Measurements from ENCODE around the gene LDLRAD4. TPM values are rescaled to one million over a fixed set of nuclear protein-coding genes. Genes with fewer than 3 reads are reported as not detected.

Gene LDLRAD4
- polyA plus RNA-seq, 1 donor: 9.1 TPM

DNA sequence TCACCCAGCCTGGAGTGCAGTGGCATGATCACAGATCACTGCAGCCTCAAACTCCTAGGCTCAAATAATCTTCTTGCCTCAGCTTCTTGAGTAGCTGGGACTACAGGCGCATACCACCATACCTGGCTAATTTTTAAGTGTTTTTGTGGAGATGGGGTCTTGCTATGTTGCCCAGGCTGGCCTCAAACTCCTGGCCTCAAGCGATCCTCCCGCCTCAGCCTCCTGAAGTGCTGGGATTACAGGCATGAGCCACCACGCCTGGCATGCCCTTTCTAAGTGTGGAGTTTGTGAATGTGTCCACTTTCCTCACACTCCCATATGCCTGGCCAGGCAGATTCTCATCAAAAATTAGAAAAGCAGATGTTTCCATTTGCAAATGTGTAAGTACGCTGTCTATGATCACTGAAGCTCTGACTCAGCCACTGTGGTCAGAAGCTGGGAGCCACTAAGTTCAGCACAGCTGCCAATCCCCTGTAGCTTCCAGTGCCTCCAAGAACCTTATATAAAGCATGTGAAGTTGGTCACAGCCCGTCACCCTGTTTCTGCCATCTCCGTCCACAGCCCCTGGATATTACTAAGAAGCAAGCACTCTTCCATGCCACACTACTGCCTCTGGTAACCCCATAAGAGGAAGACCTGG is 352.4 kb downstream of the LDLRAD4 start:
- H3K27ac ChIP-seq (ENCODE audit: low read length): no peak overlapping the region
- no peak for DNase-seq
- 100% methylated on average over 1 of the region's 7 CpGs for WGBS (ENCODE audit: insufficient coverage, low lambda C conversion rate)
- no peaks in the 10 kb centered on the region for H3K36me3 ChIP-seq (ENCODE audit: control insufficient read depth, insufficient read depth, low read length)
- no peak overlapping the region for H3K4me3 ChIP-seq (ENCODE audit: low read length)
- H3K4me1 ChIP-seq (ENCODE audit: control insufficient read depth, insufficient read depth, low read length): peaks cover 7% of the 10 kb centered on the region
- H3K9me3 ChIP-seq (ENCODE audit: control insufficient read depth, low read depth, low read length): no peaks in the 10 kb centered on the region
- H3K27me3 ChIP-seq (ENCODE audit: control insufficient read depth, insufficient read depth, low read length): no peaks in the 10 kb centered on the region

DNA sequence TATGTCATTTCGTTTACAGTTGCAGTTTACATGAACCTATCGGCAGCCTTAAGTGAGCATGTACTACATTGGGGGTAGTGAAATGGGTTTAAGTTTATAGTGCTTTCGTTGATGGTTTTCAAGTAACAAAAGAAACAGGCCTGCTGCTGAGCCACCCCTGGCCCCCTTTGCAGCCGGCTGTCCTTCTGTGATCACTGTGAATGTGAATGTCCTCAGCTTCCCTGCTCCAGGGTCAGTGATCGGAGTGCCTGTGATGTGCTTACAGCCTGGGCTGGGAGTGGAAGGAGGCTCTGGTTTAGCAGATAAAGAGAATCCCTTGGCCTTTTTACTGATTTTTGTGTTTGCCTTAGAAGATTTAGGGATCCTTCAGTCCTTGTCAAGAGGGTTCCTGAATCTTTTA is 353.6 kb downstream of the LDLRAD4 start:
- no peak for DNase-seq
- H3K27me3 ChIP-seq (ENCODE audit: control insufficient read depth, insufficient read depth, low read length): no peaks in the 10 kb centered on the region
- no peak overlapping the region for H3K27ac ChIP-seq (ENCODE audit: low read length)
- no peak overlapping the region for H3K4me3 ChIP-seq (ENCODE audit: low read length)
- H3K4me1 ChIP-seq (ENCODE audit: control insufficient read depth, insufficient read depth, low read length): peaks cover 7% of the 10 kb centered on the region
- H3K9me3 ChIP-seq (ENCODE audit: control insufficient read depth, low read depth, low read length): no peaks in the 10 kb centered on the region
- no CpG with 5 or more reads among the region's 5 CpGs for WGBS (ENCODE audit: insufficient coverage, low lambda C conversion rate)
- H3K36me3 ChIP-seq (ENCODE audit: control insufficient read depth, insufficient read depth, low read length): no peaks in the 10 kb centered on the region

DNA sequence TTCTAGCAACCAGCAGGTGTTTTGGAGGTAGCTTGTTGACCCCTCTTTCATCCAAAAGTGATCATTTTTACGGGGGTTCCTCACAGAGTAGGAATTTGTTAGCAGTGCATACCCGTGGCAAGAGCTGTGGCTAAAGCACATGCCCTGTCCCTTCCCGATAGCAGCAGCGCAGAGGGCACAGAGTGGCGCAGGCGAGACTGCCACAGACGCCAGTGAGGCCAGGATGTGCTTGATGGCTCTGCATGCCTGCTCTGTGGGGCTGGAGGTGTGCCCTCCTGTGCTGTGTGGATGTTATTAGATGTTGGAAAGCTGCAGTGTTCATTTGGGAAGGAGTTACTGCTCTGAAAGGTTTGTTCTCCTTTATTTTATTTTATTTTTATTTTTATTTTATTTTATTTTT is 354.2 kb downstream of the LDLRAD4 start:
- no peaks in the 10 kb centered on the region for H3K36me3 ChIP-seq (ENCODE audit: control insufficient read depth, insufficient read depth, low read length)
- WGBS (ENCODE audit: insufficient coverage, low lambda C conversion rate): no CpG with 5 or more reads among the region's 7 CpGs
- DNase-seq: no peak

DNA sequence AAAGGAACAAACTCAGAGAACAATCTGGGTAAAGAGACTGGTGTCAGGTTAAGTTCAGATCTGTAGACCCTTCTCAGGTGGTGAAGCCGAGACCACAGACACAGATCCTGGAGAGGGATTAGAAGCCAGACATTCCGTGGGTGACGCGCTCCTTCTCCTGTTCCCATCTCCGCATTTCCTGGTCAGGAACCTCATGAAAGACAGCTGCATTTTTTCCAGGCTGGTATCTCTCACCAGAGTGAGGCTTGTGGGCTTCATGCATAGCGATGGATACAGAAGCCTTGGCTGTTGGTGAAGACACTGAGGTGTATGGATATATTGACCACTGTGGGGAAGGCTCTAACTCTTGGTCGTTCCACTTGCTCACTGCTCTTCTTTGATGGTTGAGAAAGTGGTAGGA is 355.2 kb downstream of the LDLRAD4 start:
- no peaks in the 10 kb centered on the region for H3K36me3 ChIP-seq (ENCODE audit: control insufficient read depth, insufficient read depth, low read length)

More for the DNA sequence above, 354.2 kb downstream of the LDLRAD4 start:
- Histone ChIP-seq H3K4me1 (ENCODE audit: control insufficient read depth, insufficient read depth, low read length) (peaks cover 7% of the 10 kb centered on the region), H3K4me3 (ENCODE audit: low read length) (no peak overlapping the region), H3K9me3 (ENCODE audit: control insufficient read depth, low read depth, low read length) (no peaks in the 10 kb centered on the region), H3K27me3 (ENCODE audit: control insufficient read depth, insufficient read depth, low read length) (no peaks in the 10 kb centered on the region), H3K27ac (ENCODE audit: low read length) (no peak overlapping the region)

DNA sequence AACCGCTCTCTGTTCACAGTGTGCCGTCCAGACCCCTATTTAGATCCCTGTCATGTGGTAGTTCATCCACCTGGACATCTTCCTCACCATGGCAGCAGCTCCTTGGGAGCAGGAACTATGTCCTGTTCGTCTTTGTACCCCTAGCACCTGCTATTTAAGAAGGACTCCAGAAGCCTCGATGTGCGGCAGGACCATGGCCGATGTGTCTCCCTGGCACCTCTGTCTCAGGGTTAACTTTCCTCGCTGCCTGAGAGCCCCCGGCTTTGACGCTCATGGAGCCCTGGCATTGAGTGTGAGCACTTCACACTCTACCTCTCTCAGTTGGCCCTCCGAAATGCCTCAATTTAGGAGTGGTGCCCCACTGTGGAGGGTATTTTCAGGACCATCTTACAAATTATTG is 355.8 kb downstream of the LDLRAD4 start:
- no peaks in the 10 kb centered on the region for H3K27me3 ChIP-seq (ENCODE audit: control insufficient read depth, insufficient read depth, low read length)
- WGBS (ENCODE audit: insufficient coverage, low lambda C conversion rate): no CpG with 5 or more reads among the region's 10 CpGs
- no peaks in the 10 kb centered on the region for H3K4me1 ChIP-seq (ENCODE audit: control insufficient read depth, insufficient read depth, low read length)
- no peak for DNase-seq
- H3K36me3 ChIP-seq (ENCODE audit: control insufficient read depth, insufficient read depth, low read length): no peaks in the 10 kb centered on the region
- H3K4me3 ChIP-seq (ENCODE audit: low read length): no peak overlapping the region
- H3K9me3 ChIP-seq (ENCODE audit: control insufficient read depth, low read depth, low read length): no peaks in the 10 kb centered on the region
- no peak overlapping the region for H3K27ac ChIP-seq (ENCODE audit: low read length)

More for the DNA sequence above, 355.2 kb downstream of the LDLRAD4 start:
- no peak overlapping the region for H3K4me3 ChIP-seq (ENCODE audit: low read length)
- no peaks in the 10 kb centered on the region for H3K9me3 ChIP-seq (ENCODE audit: control insufficient read depth, low read depth, low read length)
- 100% methylated on average over 1 of the region's 7 CpGs for WGBS (ENCODE audit: insufficient coverage, low lambda C conversion rate)
- H3K27ac ChIP-seq (ENCODE audit: low read length): no peak overlapping the region
- no peaks in the 10 kb centered on the region for H3K27me3 ChIP-seq (ENCODE audit: control insufficient read depth, insufficient read depth, low read length)
- H3K4me1 ChIP-seq (ENCODE audit: control insufficient read depth, insufficient read depth, low read length): peaks cover 1% of the 10 kb centered on the region
- DNase-seq: no peak

DNA sequence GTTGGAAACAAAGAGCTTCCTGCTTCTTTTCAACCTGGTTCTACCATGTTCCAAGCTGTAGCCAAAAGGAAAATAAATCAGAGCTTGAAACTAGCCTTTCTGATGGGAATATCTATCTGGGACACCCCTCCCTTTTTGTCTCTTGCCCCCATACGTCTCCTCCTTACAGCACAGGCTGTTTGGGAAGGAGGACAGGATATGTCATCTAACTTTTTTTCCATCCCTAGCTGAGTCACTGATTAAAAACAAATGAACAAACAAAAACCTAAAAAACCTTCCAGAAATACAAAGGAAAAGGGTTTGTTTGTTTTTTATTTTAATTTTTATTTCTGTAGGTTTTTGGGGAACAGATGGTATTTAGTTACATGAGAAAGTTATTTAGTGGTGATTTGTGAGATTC is 356.2 kb downstream of the LDLRAD4 start:
- Histone ChIP-seq H3K27me3 (ENCODE audit: control insufficient read depth, insufficient read depth, low read length) (no peaks in the 10 kb centered on the region), H3K4me1 (ENCODE audit: control insufficient read depth, insufficient read depth, low read length) (no peaks in the 10 kb centered on the region), H3K36me3 (ENCODE audit: control insufficient read depth, insufficient read depth, low read length) (no peaks in the 10 kb centered on the region), H3K27ac (ENCODE audit: low read length) (no peak overlapping the region), H3K9me3 (ENCODE audit: control insufficient read depth, low read depth, low read length) (no peaks in the 10 kb centered on the region), H3K4me3 (ENCODE audit: low read length) (no peak overlapping the region)
- no CpG with 5 or more reads among the region's 1 CpG for WGBS (ENCODE audit: insufficient coverage, low lambda C conversion rate)
- no peak for DNase-seq

DNA sequence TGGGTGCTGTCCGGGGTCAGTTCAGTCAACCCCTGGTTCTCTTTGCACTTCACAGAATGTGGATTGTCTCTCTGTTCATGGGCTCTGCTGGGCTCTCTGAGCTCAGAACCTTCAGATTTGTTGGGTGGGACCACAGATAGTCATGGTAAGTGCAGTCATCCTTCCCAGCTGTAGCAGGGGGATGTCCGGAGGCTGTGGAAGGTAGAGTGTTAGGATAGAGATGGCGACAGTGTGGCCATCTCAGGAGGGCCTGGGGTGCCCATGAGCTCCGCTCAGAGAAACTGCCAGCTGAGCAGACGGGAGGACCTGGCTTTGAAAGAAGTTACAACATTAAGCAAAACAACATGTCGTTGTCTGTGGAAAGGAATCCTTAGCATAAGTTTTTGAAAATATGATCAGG is 358.0 kb downstream of the LDLRAD4 start:
- 80% methylated on average over 1 of the region's 6 CpGs for WGBS (ENCODE audit: insufficient coverage, low lambda C conversion rate)

DNA sequence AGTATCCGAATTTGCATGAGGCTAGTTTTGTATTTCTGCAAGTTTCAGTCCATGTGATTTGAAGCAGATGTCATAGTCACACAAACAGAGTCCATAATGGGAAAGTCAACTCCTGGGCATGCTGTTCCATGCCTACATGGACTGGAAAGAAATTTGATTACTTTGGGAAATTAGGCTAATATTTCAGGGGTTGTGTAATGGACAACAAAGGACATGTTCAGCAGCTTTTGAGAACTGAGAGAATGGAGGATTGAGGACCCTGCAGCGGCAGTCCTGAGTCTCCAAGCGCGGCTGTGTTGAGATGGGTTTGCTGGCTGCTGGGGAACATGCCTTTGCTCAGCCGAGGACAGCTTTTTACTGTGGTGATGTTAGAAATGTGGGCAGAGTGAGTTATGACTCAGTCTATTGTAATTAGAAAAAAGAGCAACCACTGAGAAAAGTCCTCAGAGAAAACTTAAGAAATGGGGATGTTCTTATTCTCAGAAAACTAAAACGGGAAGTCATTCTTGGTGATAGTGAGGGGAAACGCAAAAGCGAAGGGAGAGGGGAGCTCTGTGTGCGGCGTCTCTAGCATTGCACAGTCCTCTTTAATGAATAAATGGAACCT is 358.6 kb downstream of the LDLRAD4 start:
- Histone ChIP-seq H3K9me3 (ENCODE audit: control insufficient read depth, low read depth, low read length) (no peaks in the 10 kb centered on the region), H3K4me1 (ENCODE audit: control insufficient read depth, insufficient read depth, low read length) (no peaks in the 10 kb centered on the region), H3K4me3 (ENCODE audit: low read length) (no peak overlapping the region), H3K27me3 (ENCODE audit: control insufficient read depth, insufficient read depth, low read length) (no peaks in the 10 kb centered on the region), H3K36me3 (ENCODE audit: control insufficient read depth, insufficient read depth, low read length) (no peaks in the 10 kb centered on the region), H3K27ac (ENCODE audit: low read length) (no peak overlapping the region)
- no peak for DNase-seq
- 85% methylated on average over 7 of the region's 10 CpGs for WGBS (ENCODE audit: insufficient coverage, low lambda C conversion rate)

More for the DNA sequence above, 358.0 kb downstream of the LDLRAD4 start:
- H3K36me3 ChIP-seq (ENCODE audit: control insufficient read depth, insufficient read depth, low read length): no peaks in the 10 kb centered on the region
- H3K9me3 ChIP-seq (ENCODE audit: control insufficient read depth, low read depth, low read length): no peaks in the 10 kb centered on the region
- H3K4me1 ChIP-seq (ENCODE audit: control insufficient read depth, insufficient read depth, low read length): no peaks in the 10 kb centered on the region
- no peak overlapping the region for H3K4me3 ChIP-seq (ENCODE audit: low read length)
- H3K27me3 ChIP-seq (ENCODE audit: control insufficient read depth, insufficient read depth, low read length): no peaks in the 10 kb centered on the region
- H3K27ac ChIP-seq (ENCODE audit: low read length): no peak overlapping the region
- no peak for DNase-seq

DNA sequence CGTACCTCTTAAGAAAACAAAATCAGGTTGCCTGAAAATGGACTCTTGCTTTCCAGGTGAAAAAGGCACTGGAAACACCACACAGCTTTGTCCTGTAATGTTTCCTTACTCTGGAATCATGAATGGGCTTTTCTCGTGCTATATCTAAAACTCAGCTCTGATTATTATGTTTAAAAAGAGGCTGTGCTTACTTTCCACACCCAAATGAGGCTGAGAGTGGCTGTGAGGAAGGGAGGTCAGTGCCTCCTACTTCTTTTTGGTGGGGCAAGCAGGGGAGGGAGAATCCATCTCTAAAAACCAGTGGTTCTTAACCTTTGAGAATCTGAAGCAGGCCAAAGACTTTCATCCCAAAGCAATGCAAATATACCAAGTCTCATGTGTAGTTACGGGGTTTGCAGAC is 359.2 kb downstream of the LDLRAD4 start:
- H3K4me1 ChIP-seq (ENCODE audit: control insufficient read depth, insufficient read depth, low read length): no peaks in the 10 kb centered on the region
- H3K27ac ChIP-seq (ENCODE audit: low read length): no peak overlapping the region
- WGBS (ENCODE audit: insufficient coverage, low lambda C conversion rate): no CpG with 5 or more reads among the region's 3 CpGs
- DNase-seq: no peak
- H3K27me3 ChIP-seq (ENCODE audit: control insufficient read depth, insufficient read depth, low read length): no peaks in the 10 kb centered on the region
- H3K9me3 ChIP-seq (ENCODE audit: control insufficient read depth, low read depth, low read length): no peaks in the 10 kb centered on the region
- H3K36me3 ChIP-seq (ENCODE audit: control insufficient read depth, insufficient read depth, low read length): no peaks in the 10 kb centered on the region
- H3K4me3 ChIP-seq (ENCODE audit: low read length): no peak overlapping the region

DNA sequence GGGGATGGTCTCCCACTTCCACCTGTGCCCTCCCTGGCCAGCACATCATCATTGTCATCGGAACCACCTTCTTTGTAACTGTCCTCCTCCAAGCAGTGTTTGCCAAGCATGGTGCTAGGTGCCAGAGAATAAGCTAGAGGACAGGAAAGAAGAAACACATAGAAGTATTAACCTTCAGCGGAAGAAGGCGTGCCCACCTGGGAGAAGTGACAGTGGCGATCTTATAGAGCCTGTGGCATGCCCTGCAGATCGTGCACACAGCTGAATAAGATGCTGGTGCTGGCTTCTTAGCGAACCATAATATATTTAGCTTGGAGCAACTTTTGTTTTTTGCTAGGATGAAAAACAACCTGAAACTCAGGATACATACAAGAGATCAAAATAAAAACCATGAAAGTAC is 359.8 kb downstream of the LDLRAD4 start:
- Histone ChIP-seq H3K4me3 (ENCODE audit: low read length) (no peak overlapping the region), H3K36me3 (ENCODE audit: control insufficient read depth, insufficient read depth, low read length) (no peaks in the 10 kb centered on the region), H3K27me3 (ENCODE audit: control insufficient read depth, insufficient read depth, low read length) (no peaks in the 10 kb centered on the region), H3K27ac (ENCODE audit: low read length) (no peak overlapping the region), H3K9me3 (ENCODE audit: control insufficient read depth, low read depth, low read length) (no peaks in the 10 kb centered on the region), H3K4me1 (ENCODE audit: control insufficient read depth, insufficient read depth, low read length) (no peaks in the 10 kb centered on the region)
- DNase-seq: no peak
- WGBS (ENCODE audit: insufficient coverage, low lambda C conversion rate): no CpG with 5 or more reads among the region's 6 CpGs

DNA sequence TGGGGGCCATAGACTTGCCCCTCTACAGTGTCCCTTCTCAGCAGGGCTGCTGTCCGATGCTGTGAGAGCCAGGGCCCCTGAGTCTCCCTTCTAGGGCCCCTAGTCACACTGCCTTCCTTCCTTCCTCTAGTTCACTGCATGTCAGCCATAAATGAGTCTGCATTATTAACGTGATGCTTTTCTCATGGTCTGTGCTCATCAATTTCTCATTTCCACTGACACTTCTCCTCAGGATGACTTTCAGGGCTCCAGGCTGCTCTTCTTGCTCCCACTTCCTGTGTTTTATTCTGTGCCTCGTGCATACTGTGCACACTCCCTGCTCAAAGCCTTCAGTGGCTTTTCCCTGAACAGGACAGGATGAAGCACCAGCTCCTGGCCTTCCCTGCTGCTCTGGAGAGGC is 361.3 kb downstream of the LDLRAD4 start:
- Histone ChIP-seq H3K27ac (ENCODE audit: low read length) (no peak overlapping the region), H3K27me3 (ENCODE audit: control insufficient read depth, insufficient read depth, low read length) (no peaks in the 10 kb centered on the region), H3K4me3 (ENCODE audit: low read length) (no peak overlapping the region), H3K9me3 (ENCODE audit: control insufficient read depth, low read depth, low read length) (no peaks in the 10 kb centered on the region), H3K36me3 (ENCODE audit: control insufficient read depth, insufficient read depth, low read length) (no peaks in the 10 kb centered on the region), H3K4me1 (ENCODE audit: control insufficient read depth, insufficient read depth, low read length) (no peaks in the 10 kb centered on the region)
- DNase-seq: no peak
- 60% methylated on average over 1 of the region's 3 CpGs for WGBS (ENCODE audit: insufficient coverage, low lambda C conversion rate)

Data from large intestine (tissue), 3 donors.